Erythroblast (primary cell): ENCODE results near the gene RBM25.
"Not testable (repeated sequence)": the region's sequence is repeated elsewhere in the genome, so short reads cannot be mapped to it uniquely, and the experiment has no call there.

Source experiments
- DNase-seq, 2 experiments: peaks; one replicate each; lab custom pipeline; 2025; lab: John Stamatoyannopoulos, UW
- GATA1 ChIP-seq: IDR thresholded peaks from 2 replicates; pipeline ENCODE4 v1.6.1; 2011; ENCODE audit warnings: low read depth, mild to moderate bottlenecking, control low read depth, low read length, moderate library complexity
- POLR2A ChIP-seq: IDR thresholded peaks from 2 replicates; pipeline ENCODE4 v1.6.1; 2011; ENCODE audit warnings: mild to moderate bottlenecking, low read length

RBM25 gene

DNA sequence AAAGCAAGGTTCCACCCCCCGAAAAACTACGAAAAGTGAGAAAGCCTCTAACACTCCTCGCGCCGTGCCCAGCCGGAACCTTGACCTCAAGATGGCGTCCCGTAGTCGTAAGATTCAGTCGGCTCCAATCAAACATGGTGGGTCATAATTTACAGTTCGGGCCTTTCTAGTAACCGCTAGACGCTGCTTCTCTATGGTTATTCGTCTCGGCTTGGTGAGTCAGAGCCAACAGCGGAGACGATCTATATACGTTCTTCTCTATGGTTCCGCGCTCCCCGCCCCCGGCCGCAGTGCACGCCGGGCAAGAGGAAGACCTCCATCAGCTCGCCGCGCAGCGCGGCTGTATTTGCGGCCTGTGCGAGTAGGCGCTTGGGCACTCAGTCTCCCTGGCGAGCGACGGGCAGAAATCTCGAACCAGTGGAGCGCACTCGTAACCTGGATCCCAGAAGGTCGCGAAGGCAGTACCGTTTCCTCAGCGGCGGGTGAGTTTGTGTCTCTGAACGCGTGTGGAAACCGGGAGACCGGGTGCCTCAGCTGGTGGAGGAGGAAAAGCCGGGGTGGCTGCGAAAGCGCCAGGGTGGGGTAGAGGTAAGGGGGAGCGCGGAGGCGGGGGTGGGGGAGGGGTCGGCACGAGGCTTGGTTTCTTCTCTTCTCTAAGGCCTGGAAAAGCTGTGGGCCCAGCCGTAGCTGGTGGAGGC is at the start of gene RBM25:
RBM25 (plus strand) TSS at position 311 of the 698 bp plus-strand sequence. CDS start 13,108 bp downstream, outside the sequence.
- peak; percentile 98 to 99 for DNase-seq
- peak; percentile 99 for TF ChIP-seq POLR2A
- no peak for TF ChIP-seq GATA1

DNA sequence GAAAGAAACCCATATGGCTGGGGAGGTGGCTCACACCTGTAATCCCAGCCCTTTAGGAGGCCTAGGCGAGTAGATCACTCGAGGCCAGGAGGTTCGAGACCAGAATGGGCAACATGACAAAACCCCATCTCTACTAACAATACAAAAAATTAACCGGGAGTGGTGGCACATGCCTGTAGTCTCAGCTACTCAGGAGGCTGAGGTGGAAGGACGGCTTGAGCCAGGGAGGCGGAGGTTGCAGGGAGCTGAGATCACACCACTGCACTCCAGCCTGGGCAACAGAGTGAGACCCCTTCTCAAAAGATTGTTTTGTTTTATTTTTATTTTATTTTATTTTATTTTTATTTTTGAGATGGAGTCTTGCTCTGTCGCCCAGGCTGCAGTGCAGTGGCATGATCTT is 47.1 kb upstream of the RBM25 start:
- DNase-seq = not testable (repeated sequence)

GRCh38 chr14:73014105-73014504 is 44.2 kb upstream of the RBM25 start:
- TF ChIP-seq GATA1 = no peak
- no peak for TF ChIP-seq POLR2A
- DNase-seq = no peak

- DNase-seq = not testable (repeated sequence)
Observed at GRCh38 chr14:73015552-73015951, 42.8 kb upstream of the RBM25 start.

DNA sequence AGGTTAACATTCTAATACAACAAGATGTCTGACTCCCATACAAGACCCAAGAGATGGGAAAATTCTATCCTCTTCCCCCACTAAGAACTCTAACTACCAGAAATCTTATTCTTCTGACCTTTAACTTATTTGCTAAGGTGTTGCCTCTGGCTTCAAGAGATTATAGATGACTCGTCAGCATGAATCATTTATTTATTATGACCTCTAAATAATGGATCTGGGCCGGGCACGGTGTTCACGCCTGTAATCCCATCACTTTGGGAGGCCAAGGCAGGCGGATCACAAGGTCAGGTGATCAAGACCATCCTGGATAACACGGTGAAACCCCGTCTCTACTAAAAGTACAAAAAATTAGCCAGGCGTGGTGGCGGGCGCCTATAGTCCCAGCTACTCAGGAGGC is 42.3 kb upstream of the RBM25 start:
- not testable (repeated sequence) for DNase-seq

GRCh38 chr14:73022051-73022450 is 36.3 kb upstream of the RBM25 start:
- DNase-seq = no peak
- TF ChIP-seq POLR2A (no peak), GATA1 (no peak)

- no peak for DNase-seq
- TF ChIP-seq POLR2A (no peak), GATA1 (no peak)
Observed at GRCh38 chr14:73025544-73025943, 32.8 kb upstream of the RBM25 start.

GRCh38 chr14:73026243-73026844 is 32.0 kb upstream of the RBM25 start:
- DNase-seq = peak; percentile 57 to 68
- TF ChIP-seq GATA1 = no peak
- no peak for TF ChIP-seq POLR2A

DNA sequence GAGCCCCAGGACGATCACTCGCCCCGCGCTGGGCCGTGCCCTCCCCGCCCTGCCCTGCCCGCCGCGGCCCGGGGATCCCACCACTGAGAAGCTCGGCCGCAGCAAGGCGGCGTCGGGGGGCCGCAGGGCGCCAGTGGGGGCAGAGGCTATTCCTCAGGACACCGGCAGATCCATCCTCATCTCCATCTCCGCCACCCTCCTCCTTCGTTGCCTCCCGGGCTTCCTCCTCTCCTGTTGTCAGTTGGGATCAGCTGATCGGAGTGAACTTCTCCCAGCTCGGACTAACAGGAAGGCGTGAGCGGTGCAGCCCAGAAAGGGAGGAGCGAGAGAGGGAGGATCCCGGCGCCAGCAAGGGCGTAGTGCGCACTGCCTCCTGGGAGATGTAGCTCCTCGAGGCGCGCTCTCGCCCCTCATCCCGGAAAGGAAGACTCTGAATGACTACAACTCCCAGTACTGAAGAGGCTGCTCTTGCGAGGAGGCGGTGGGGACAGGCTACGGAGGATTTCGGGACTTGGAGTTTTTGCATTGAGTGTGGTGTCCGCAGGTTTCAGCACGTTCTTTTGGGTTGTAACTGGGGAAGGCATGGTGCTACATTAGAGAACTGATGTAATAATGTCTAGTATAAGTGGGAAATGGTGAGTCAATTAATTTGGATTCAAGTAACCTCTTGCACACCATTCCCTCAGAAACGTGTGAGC is 31.3 kb upstream of the RBM25 start, which contains the start of gene ZFYVE1:
ZFYVE1 (minus strand) TSS at position 262 of the 698 bp plus-strand sequence. CDS start 2,598 bp downstream, outside the sequence.
- DNase-seq = peak; percentile 97
- TF ChIP-seq POLR2A (peak; percentile 88), GATA1 (no peak)

DNA sequence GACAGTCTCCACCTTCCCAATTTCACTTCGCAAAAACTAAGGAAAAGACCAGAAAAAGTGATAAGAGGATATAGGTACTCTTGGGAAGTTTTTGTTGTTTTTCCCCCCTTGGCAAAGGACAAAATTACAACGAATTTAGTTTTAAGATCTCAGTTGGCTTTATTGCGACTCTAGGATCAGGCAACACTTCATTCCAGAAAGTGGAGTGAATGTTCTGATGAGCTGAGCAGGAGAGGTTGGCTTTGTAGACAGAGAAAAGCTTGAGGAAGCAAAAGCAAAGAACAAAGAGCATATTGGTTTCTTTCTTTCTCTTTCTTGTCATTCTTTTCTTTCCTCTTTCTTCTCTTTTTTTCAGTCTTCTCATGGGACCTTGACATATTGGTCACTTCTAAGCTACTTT is 30.8 kb upstream of the RBM25 start:
- no peak for TF ChIP-seq POLR2A
- no peak for DNase-seq

- no peak for DNase-seq
- TF ChIP-seq POLR2A (no peak), GATA1 (no peak)
Observed at GRCh38 chr14:73027984-73028383, 30.4 kb upstream of the RBM25 start.

GRCh38 chr14:73036706-73037450 is 21.5 kb upstream of the RBM25 start:
- DNase-seq = not testable (repeated sequence)

DNA sequence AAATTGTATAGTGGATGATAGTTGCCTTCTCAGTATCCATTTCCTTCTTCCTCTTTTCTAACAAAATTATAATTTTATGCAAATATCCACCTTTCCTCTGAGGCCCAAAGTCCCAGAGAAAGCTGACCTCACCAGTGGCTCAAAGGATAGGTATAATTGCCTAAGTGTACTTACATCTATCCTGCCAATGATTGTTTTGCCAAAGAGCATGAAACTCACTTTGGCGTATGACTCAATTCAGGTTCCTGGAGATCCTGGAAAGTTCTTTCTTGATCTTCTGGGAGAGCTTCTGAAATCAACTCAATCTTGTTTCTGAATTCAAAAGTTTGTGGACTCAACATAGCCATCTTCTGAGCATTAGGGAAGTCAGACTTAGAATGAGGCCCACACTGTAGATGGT is 10.5 kb upstream of the RBM25 start:
- DNase-seq = no peak
- no peak for TF ChIP-seq GATA1
- no peak for TF ChIP-seq POLR2A

- DNase-seq = no peak
- no peak for TF ChIP-seq POLR2A
- TF ChIP-seq GATA1 = no peak
Observed at GRCh38 chr14:73049428-73049827, 8.9 kb upstream of the RBM25 start.

DNA sequence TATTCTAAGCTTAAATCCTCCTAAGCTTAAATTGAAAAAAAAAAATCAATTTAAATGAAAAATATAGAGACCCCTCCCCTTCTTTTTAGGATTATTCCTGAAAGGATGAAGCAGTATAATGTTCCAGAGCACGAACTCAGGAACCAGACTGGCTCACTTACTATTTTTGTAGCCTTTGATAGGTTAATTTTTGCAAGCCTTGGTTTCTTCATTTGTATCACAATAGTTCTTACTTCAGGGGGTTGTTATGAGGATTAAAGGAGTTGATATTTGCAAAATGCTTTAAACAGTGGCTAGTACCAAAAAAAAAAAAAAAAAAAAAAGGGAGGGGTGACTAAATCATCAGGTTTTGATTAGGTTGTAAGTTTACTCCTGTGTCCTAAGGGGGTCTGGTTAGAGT is 3.1 kb upstream of the RBM25 start:
- DNase-seq = no peak
- TF ChIP-seq GATA1 (no peak), POLR2A (no peak)
